ENCODE measurements around the gene EXOSC10. TPM values are rescaled to one million over a fixed set of nuclear protein-coding genes. Genes with fewer than 3 reads are reported as not detected.

Gene EXOSC10
- polyA plus RNA-seq, 1 donor (not counting 4 experiments of a cell fraction or from before 2014, with no cell fraction given): 61.2 TPM

- no peak overlapping the region for H3K4me3 ChIP-seq (ENCODE audit: control insufficient read depth in 2 of 3, extremely low read depth in 1 of 3, insufficient read depth in 2 of 3, low read depth in 1 of 3, low read length in 3 of 3)
- H4K20me1 ChIP-seq (ENCODE audit: control insufficient read depth, extremely low read depth, insufficient read depth, low read length): no peaks in the 10 kb centered on the region
- H3K9ac ChIP-seq (ENCODE audit: control insufficient read depth, extremely low read depth, insufficient read depth, low read length): no peak overlapping the region
- no peak overlapping the region for H3K4me2 ChIP-seq (ENCODE audit: control insufficient read depth, extremely low read depth, insufficient read depth, low read depth, low read length)
- TF ChIP-seq CTCF (optimal IDR thresholded peaks at IDR 0.05 in 1 of 3, IDR thresholded peaks at IDR 0.05 in 1 of 3, conservative IDR thresholded peaks at IDR 0.05 in 1 of 3; ENCODE audit: extremely low read depth in 1 of 3, insufficient read depth in 2 of 3, low read length in 3 of 3) (no peak), EZH2 (IDR thresholded peaks at IDR 0.05; ENCODE audit: low read length) (no peak)
- H3K9me3 ChIP-seq (ENCODE audit: control insufficient read depth, low read depth, low read length): no peaks in the 10 kb centered on the region
- H3K27ac ChIP-seq (ENCODE audit: control insufficient read depth, insufficient read depth, low read length): no peak overlapping the region
- H3K36me3 ChIP-seq (ENCODE audit: control insufficient read depth in 2 of 2, extremely low read depth in 1 of 2, insufficient read depth in 2 of 2, low read length in 2 of 2): peaks cover 46 to 58% of the 10 kb centered on the region in 2 experiments
- DNase-seq (ENCODE audit: low read depth, low spot score): no peak
- no peaks in the 10 kb centered on the region for H3K4me1 ChIP-seq (ENCODE audit: control insufficient read depth, extremely low read depth, insufficient read depth, low read length)
- H3K9me1 ChIP-seq (ENCODE audit: control insufficient read depth, extremely low read depth, insufficient read depth, low read length): no peaks in the 10 kb centered on the region
- no peaks in the 10 kb centered on the region for H3K27me3 ChIP-seq (ENCODE audit: control insufficient read depth, extremely low read depth, insufficient read depth, low read length)
- H2AFZ ChIP-seq (ENCODE audit: control insufficient read depth, low read length): no peak overlapping the region
- dilution Hi-C loops (cut with MboI; ENCODE audit: extremely low pct_ligation_motif_present, low sequenced_read_pairs): no loop called here
- H3K79me2 ChIP-seq (ENCODE audit: control insufficient read depth, insufficient read depth, low read length): no peaks in the 10 kb centered on the region
- FAIRE-seq: no peak
Measured at GRCh38 chr1:11067716-11068599, 31.7 kb downstream of the EXOSC10 start.

DNA sequence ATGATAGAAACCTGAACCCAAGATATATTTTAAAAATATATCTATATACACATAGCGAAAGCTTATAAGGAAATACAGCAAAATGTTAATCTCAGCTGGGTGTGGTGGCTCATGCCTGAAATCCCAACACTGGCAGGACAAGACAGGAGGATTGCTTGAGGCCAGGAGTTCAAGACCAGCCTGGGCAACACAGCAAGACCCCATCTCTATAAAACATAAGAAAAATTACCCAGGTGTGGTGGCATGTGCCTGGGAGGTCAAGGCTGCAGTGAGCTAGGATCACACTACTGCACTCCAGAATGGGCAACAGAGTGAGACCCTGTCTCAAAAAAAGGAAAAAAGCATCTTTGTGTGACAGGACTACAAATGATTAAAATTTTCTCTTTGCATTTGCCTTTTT, 33.9 kb downstream of the EXOSC10 start:
- no peaks in the 10 kb centered on the region for H3K27me3 ChIP-seq (ENCODE audit: control insufficient read depth, extremely low read depth, insufficient read depth, low read length)
- H3K4me2 ChIP-seq (ENCODE audit: control insufficient read depth, extremely low read depth, insufficient read depth, low read depth, low read length): no peak overlapping the region
- dilution Hi-C loops (cut with MboI; ENCODE audit: extremely low pct_ligation_motif_present, low sequenced_read_pairs): no loop called here
- H3K9ac ChIP-seq (ENCODE audit: control insufficient read depth, extremely low read depth, insufficient read depth, low read length): no peak overlapping the region
- DNase-seq (ENCODE audit: low read depth, low spot score): no peak
- H3K9me1 ChIP-seq (ENCODE audit: control insufficient read depth, extremely low read depth, insufficient read depth, low read length): no peaks in the 10 kb centered on the region
- H3K79me2 ChIP-seq (ENCODE audit: control insufficient read depth, insufficient read depth, low read length): peaks cover 9% of the 10 kb centered on the region
- H3K36me3 ChIP-seq (ENCODE audit: control insufficient read depth in 2 of 2, extremely low read depth in 1 of 2, insufficient read depth in 2 of 2, low read length in 2 of 2): peaks cover 30 to 46% of the 10 kb centered on the region in 2 experiments
- no peaks in the 10 kb centered on the region for H3K9me3 ChIP-seq (ENCODE audit: control insufficient read depth, low read depth, low read length)
- no peaks in the 10 kb centered on the region for H4K20me1 ChIP-seq (ENCODE audit: control insufficient read depth, extremely low read depth, insufficient read depth, low read length)
- TF ChIP-seq EZH2 (IDR thresholded peaks at IDR 0.05; ENCODE audit: low read length) (no peak), CTCF (optimal IDR thresholded peaks at IDR 0.05 in 1 of 3, IDR thresholded peaks at IDR 0.05 in 1 of 3, conservative IDR thresholded peaks at IDR 0.05 in 1 of 3; ENCODE audit: extremely low read depth in 1 of 3, insufficient read depth in 2 of 3, low read length in 3 of 3) (no peak)
- FAIRE-seq: no peak
- peaks cover 8% of the 10 kb centered on the region for H3K4me1 ChIP-seq (ENCODE audit: control insufficient read depth, extremely low read depth, insufficient read depth, low read length)
- H2AFZ ChIP-seq (ENCODE audit: control insufficient read depth, low read length): no peak overlapping the region
- H3K4me3 ChIP-seq (ENCODE audit: control insufficient read depth in 2 of 3, extremely low read depth in 1 of 3, insufficient read depth in 2 of 3, low read depth in 1 of 3, low read length in 3 of 3): no peak overlapping the region
- H3K27ac ChIP-seq (ENCODE audit: control insufficient read depth, insufficient read depth, low read length): no peak overlapping the region

Data from keratinocyte (primary cell).